Amniotic stem cell (primary cell): ENCODE measurements around the gene SRCIN1.

ENCODE experiments used
- DNase-seq: peaks from one replicate; lab custom pipeline; 2025; lab: John Stamatoyannopoulos, UW

The SRCIN1 gene

DNA sequence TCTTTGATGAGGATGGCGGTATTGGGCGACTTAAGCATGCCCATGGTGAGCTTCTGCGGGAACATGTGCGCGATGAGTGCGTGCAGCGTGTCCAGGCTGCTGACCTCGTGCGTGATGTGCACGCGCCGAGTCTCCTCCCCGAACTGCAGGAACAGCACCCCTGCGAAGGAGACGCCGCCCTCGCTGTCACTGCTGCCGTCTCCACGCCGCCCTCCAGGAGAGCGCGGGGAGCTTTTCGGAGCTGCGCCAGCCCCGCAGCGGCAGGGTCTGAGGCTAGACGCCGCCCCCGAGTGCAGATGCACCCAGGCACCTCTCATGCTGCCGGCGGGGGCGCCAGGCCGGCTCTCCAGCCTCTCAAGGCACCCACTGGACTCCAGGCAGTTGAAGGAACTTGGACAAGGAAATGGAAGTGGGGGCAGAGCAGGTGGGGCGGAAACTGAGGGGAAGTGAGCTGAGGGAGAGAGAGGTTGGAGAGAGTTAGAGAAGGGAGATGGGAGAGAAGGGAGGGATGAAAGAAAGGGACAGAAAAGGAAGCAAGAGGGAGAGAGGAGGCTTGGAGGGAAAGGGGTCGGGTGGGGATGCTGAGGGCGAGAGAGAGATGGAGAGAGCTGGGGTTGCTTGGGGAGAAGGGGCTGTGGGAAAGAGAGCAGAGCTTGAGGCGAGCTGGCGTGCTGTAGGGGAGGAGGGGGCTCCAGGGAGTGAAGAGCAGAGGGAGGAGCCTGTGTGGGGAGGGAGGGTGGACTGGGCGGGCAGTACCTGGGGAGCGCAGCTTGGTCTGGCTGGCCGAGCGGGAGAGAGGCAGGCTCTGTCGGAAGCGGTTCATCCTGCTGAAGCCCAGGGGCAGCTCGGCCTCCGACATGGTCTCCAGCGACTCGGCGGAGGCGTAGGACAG lies 42.1 kb downstream of the SRCIN1 start:
- no peak for DNase-seq

DNA sequence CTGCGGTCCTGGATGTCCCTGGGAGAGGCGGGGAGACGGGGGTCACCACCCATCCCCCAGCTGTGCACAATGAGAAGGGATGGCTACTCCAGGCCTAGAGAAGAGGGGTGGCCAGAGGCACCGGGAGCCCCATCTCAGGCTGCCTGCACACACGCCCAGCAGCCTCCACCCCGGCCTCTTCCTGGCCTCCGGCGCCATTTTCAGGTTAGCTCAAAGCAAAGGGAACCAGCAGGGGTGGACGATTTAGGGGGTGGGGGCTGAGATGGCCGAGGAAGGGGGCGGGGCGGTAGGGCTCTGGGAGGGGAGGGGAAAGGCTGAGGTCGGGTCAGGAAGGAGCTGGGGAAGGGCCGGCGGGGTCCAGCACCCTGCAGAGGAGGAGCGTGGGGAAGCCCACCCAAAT lies 42.8 kb downstream of the SRCIN1 start:
- no peak for DNase-seq

DNA sequence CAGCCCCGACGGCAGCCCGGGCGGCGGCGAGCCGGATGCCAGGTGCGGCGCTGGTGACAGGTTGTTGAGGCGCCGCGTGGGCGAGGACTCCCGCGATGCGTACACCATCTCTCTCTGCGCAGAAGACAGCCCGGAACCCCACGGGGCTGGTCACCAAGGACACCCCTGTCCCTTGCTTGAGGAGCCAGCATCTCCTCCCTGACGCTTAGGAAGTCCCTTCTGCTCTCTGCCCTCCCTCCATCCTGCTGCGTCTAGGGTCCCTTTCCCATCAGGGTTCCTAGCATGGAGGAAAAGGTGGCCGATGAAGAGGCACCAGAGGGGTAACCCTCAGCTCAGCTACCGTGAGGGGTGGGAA lies 43.6 kb downstream of the SRCIN1 start:
- DNase-seq, result no peak

DNA sequence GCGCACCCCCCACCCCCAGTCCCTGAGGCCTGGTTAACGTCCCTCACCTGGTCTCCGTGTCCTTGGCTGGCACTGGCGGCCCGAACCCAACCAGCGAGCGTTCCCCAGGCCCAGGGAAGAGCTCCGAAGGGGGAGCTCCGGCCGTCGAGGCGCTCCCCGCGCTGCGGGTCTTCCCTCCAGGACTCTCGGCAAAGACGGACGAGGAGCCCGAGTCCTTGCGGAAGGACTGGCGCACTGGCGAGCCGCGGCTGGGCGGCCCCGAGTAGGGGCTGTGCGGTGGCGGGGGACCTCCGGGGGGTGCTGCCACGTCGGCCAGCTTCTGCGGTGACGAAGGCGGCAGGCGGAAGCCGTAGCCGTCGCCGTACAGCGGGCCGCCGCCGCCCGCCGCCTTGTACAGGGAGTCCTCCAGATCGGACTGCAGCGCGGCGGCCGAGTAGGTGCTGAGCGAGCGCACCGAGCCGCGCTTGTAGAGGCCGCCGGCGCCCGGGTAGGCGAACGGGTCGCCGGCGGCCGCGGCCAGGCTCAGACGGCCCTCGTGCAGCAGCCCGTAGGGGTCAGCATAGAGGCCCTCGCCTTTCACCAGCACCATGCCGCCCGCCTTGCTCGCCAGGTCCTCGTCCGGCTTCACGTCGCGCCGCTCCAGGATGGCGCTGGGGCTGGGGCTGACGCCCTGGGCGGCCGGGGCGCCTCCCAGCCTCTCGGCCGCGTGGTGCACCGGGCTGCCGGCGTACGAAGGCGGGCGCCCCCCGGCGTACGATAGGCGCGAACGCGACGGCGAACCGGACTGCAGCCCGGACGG lies 44.1 kb downstream of the SRCIN1 start:
- no peak for DNase-seq

DNA sequence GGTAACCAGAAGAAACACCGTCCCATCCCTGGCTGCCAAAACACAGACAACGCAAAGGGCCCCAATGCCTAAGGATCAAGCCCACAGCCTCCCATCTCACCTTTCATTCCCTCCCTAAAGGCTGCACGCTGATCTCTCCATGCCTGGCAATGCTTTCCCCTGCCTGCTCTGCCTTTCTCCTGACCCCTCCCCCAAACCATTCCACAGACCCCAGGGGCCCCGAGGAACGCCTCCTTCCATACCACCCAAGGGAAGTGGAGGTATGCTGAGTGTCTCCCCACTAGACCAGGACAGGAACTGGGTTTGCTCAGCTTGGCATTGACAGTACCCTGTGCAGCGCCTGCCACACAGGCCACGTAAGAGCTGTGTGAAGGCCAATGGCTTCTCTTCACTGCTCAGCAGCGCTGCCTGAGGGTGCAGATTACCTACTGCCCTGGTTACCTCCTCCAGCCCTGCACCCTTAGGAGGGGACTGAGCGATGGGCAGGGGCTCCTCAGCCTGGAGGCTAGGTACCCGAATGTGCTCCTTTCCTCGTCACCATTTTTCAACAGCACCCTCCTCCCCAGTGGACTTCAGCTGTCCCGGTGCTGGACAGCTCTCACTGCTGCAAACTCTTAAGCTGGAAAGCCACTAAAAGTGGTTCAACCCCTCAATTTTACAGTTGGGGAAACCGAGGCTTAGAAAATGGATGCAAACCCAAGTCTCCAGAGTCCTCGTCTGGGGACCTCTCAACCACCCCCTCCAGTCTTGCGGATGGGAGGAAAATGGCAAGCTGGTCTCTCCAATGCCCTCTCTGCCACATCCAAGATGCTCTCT lies 45.0 kb downstream of the SRCIN1 start:
- no peak for DNase-seq

DNA sequence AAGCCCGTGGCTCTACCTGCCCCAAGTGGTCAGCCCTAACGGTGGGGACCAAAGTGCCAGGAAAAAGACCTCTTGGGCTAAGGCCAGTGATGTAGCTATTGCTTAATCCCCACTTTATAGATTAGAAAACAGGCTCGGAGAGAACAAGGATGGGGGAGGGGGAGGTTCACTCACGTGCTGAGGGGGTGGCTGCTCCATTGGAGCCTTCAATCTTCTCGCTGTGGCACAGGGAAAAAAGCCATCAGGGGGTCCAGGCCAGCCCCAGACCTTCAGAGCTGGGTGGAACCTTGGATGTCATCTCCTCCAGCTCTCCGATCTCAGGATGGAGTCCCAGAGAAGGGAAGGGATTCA lies 45.9 kb downstream of the SRCIN1 start:
- DNase-seq, result no peak

DNA sequence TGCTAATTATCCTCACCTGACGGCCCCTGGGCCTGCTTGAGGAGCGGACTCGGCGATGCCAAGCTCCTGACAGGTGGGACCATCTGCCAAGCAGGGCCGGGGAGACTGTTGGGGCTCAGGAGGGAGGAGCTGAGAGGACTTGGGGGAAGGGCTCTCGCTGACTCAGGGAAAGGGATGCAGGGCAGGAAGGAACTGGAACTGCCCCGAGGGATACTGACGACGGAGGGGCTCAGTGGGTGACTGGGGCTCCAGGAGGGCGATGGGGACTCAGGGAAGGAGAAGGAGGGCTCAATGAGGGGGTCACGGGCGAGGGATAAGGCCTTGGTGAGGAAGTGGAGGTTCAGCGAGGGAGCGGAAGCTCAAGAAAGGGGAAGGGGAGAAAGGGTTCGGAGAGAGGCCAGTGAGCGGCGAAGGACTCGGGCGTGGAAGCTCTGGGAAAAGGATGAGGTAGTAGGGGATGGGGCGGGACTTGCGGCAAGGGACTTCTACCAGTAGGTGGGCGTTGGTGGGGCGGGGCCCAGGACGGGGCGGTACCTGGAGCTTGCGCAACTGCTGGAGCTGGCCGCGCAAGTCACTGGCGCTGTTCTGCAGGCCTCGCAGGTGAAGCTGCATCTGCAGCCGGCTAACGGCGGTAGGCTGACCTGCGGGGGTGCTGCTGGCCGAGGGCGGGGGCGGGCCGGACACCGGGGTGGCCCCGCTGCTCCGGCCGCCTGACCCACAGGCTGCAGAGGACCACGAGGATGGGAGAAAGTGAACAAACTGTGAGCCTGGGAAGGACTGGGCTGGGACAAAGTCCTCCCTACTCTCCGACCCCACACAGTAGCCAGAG lies 46.5 kb downstream of the SRCIN1 start:
- DNase-seq, result no peak

DNA sequence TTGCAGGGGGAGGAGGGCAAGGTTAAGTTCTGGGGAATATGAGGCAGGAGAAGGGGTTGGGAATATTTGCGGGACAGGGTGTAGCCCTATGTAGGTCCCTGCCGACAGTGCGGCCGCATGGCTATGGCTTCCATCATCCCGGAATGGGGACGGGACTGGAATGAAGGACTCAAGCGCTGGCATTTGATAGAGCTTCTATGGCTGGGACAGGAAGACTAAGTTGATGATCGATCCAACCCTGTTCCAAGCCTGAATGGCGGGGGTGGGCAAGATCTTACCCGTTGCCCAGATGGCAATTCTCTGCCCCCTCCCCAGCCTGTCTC lies 47.1 kb downstream of the SRCIN1 start:
- no peak for DNase-seq

DNA sequence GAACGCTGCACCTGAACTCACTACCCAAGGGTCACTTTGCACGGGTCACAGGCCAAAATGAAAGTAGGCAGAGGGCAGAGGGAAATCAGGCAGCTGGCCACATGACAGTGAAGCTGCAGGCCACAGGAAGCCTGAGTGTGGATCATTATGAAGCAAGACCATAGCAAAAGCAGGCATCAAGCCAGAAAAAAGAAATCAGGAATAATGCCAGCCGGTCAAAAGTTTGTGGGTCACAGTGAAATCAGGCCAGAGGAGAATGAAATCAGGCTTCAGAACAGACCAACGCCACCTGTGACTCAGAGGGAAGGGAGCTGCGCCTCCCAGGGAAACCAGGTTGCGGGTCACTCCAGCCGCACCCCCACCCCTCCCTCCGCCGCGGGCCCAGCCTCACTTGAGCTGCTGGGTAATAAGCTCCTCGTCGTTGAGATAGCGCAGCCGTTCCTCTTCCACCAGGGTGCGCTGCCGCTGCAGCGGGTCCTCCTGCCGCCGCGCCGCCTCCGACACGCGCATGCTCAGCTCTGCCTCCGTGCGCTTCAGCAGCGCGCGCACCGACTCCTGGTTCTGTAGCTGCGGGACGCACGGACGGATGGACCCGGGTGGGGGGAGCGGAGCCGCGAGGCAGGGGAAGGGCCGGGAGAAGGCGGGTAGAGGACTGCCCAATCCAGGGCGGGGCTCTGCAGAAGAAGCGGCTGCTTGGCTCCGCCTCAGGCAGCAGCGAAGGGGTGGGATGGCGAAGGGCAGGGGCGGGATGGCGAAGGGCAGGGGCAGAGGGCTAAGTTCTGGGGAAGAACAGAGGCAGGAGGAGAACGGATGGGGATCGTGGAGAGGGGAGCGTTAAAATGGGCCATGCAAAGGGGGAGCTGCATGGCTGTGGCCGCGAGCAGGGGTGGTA lies 47.7 kb downstream of the SRCIN1 start:
- DNase-seq, result peak; percentile 73

DNA sequence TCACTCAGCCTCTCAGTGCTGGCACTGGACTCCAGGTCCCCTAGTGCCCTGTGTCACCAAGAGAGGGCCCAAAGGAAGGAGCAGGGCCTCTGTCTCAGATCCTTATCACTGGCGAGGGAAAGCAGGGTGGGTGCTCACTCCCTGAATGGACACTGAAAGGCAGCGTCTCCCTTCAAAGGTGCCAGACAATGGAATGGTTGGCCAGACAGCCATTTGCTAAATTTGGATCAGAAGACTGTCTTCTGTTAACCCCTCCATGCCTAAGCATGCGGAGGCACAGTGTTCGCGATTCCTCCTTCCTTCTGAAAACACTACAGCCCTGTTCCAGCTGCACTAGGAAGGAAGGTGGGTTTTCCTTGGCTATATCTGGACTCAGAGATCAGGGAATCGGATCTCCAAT lies 48.4 kb downstream of the SRCIN1 start:
- no peak for DNase-seq

DNA sequence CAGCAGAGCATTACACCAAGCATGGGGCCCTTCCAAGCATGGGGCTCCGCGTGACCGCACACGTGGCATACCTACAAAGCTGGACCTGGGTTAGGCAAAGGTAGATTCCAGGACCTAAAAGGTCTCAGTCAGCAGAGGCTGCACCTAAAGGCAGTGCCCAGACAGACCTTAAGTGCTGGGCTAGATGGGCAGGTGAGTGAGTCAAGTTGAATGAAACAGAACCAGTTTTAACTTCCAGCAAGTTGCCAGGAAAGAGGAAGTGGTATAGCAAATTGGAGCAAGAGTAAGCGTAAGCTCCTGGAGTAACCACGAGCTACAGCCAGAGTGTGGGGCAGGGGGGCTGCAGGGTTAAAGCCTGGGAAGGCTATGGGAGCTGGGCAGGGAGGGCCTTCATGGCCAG lies 49.5 kb downstream of the SRCIN1 start:
- no peak for DNase-seq

DNA sequence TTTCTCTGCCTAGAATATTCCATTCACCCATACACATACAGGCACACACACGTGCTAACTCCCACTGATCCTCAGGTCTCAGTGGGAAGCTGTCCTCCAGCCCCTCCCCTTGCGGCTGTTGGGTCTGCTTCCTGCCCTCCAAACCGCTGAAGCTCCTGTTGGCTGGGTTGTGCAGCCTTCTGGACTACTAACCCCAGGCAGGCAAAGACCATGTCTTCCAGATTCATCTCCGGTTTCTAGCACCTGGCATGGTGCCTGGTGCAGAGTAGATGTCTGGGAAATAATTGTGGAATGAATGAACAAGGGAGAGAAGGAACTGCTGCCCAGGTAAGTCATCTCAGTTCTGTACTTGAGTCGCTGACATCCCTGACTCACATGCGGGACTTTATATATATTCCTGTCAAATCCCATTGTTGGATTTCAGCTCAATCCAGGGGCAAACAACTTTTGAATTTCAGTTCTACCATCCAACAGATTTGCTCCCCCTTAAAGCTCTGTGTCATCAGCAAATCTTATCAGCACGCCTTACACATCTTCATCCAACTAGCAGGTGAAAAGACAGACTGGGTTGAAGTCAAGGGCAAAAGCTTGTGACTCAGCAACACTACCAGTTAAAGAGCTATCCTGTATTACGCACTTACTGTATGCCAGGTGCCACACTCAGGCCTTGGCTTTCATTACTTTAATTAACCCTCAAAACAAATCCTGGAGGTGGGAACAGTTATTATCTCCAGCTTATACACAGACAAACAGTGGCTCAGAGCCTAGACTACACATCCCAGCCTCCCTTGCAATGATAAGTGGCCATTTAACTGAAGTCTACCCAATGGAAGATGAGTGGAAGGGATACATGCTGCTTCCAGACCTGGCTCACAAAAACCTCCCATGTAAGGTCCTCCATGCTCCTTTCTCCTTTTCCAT lies 51.1 kb downstream of the SRCIN1 start:
- no peak for DNase-seq

DNA sequence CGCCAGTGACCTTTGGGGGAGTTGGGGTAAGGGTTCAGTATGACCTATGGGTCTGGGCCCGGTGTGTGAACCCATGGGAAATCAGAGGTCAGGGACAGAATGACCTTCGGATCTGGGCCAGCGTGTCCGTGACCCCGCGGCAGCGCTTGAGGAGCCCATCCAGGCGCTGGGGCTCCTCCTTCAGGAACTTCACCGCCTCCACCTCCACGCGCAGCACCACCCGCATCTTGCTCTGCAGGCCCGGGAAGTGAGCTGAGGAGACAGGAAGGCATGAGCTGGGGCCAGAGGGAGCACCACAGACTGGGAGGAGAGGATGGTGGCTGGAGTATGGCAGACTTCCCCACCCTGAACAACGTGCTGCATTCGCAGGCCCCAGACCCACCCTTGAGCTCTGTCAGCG lies 53.4 kb downstream of the SRCIN1 start:
- no peak for DNase-seq

DNA sequence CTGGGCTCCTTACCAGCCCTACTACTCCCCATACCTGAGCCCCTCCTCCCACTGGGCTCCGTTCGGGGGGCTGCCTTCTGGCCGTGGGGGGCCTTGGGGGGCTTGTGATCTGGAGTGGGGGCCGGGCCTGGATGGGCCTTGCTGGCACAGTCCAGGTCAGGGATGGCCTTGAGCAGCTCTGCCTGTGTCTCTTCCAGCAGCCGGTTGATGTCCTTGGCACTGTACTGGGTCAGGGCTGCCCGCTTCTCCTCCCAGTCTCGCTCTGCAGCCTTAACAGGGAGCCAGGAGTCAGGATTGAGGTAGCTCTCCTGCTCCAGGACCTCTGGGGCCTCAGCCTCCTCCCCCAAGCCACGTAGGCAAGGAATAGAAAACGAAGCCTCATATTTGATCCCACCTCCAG lies 54.6 kb downstream of the SRCIN1 start:
- DNase-seq, result no peak

DNA sequence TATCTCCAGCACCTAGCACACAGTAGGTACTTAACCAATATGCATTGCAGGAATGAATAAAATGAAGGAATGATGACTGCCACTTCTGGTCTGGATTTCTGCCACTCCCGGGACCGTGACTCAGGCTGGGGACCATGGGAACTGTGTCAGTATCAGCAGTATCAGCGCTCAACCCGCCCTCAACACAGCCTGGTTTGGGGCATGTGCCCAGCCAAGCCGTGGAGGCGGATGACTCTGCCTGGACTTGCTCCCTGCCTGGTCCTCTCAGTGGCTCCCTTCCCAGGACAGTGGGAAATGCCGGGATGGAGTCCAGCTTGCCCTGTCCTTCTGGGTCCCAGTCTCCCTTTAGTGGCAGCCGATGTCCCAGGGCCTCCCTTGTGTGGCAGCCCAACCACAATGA lies 55.1 kb downstream of the SRCIN1 start:
- no peak for DNase-seq

DNA sequence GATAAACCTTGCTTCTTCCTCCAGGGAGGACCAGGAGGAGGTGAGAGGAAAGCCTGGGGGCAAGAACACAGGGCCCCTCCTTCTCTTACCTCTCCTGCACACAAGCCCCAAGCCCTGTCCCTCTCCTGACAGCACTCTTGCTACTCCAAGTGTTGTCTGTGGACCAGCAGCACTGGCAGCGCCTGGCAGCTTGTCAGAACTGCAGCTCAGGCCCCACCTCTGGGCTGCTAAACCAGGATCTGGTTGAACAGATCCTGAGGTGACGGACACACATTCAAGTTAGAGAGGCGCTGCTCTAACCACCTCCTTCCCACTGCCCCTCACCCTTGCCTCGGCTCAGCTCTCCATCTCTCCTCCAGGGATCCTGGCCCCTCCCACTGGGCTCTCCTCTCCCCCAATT lies 56.5 kb downstream of the SRCIN1 start:
- DNase-seq, result no peak

DNA sequence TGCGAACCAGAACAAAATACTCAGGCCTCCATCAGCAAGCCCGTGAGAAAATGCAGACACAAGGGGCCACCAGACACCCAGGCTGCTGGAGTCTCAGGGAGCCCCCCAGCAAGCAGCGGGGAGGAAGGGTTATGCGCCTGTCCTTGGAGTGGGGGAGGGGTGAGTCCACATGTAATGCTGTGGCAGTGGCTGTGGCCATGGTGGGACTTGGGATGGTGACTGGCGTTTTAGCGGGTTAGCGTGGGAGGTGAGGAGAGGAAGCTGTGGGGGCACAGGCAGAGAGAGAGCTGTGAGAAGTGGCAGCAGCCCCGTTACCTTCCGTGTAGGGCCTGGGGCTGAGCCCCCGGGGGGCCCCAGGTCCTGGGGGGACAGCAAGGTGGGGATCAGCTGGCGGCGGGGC lies 58.3 kb downstream of the SRCIN1 start:
- DNase-seq, result no peak

DNA sequence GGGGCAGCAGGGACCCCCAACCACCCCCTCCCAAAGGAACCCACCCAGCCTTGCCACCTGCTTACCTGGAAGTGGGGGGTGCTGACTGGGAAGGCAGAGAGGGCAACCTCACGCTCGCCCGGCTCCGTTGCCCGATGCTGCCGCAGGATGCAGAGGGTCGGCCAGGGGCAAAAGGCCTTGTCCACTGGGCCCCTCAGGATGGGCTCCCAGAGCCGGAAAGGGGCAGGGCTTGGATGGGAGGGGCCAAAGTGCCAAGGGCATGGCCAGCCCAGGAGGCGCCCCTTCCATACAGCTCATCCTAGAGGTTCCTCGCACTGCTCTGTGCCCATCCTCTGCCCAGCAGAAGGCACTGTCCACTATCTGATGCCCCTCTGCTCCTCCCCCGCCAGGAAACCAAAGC lies 59.4 kb downstream of the SRCIN1 start:
- no peak for DNase-seq

DNA sequence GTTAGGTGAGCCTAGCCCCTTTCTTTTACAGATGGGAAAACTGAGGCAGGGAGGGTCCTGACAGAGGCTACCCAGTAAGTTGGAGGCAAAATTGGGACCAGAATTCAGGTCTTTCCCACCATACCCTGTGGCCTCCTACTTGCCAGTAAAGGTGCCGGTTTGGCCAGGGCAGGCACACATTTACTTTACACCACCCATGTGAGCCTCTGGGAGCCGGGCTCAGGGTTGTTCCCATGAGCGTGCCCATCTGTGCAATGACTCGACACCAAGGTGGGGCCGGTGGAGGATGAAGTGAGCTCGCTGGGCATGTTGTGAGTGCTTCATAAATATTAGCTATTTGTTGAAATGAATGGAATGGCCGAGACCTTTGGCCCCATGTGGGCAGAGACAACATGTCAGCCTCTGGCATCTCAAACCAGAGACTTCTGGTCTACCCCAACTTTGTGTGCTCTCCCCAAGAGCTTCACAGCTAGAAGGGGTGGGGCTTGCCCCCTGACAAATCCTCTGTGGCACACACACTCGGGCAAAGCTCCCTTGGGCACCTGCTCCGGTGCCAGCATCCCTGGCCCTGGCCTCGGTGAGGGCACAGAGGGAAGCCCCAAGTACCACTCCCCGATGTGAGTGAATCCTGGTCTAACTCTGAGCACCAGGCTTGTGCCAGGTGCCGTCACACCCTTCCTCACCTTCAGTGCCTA lies 60.1 kb downstream of the SRCIN1 start:
- no peak for DNase-seq
